ENCODE measurements around the gene CXCL8.

CXCL8 gene

GRCh38 chr4:73718375-73719373 is 21.7 kb upstream of the CXCL8 start:
- no peak for DNase-seq (ENCODE audit: extremely low read depth in 1 of 2, low read depth in 1 of 2)

GRCh38 chr4:73721435-73721834 is 18.9 kb upstream of the CXCL8 start:
- DNase-seq (ENCODE audit: extremely low read depth in 1 of 2, low read depth in 1 of 2), result no peak

DNA sequence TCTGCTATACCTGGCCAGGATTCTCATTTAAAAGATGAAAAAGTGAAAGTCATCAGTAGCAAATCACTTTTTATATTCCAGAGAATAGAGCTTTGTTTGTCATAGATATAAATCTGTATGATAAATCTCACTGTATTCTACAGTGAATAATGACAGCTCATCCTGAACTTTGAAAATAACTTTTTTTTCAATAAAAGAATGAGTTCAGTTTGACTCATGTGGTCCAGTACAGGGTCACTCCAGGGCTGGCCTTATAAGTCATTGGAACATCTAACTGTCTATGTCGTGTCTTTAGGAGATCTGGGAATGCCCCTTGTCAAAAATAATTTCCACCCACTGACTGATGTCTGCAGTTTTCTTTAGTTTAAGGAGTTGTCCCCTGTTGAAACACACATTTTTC is 18.5 kb upstream of the CXCL8 start:
- no peak for DNase-seq (ENCODE audit: extremely low read depth in 1 of 2, low read depth in 1 of 2)

GRCh38 chr4:73723023-73723422 is 17.3 kb upstream of the CXCL8 start:
- DNase-seq (ENCODE audit: extremely low read depth in 1 of 2, low read depth in 1 of 2), result no peak

- no peak for DNase-seq (ENCODE audit: extremely low read depth in 1 of 2, low read depth in 1 of 2)
These were observed 16.4 kb upstream of the CXCL8 start for GRCh38 chr4:73723928-73724327.

DNA sequence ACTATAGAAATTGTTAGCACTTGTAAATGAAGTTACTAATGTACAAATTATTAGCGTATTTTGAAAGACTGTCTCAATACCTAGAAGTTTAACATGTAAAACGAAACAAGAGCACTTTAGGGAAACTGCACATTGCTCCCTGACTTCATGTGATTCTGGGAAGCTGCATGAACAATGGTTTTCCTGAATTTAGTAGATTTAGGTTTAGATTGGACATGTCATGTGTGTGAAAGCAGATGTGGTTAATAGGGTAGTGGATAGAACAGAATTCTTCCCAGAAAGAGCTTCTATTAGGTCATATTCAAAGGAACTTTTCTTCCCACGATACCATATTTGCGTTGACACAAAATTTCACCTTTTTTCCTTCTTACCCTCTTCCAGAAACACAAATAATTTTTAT is 14.9 kb upstream of the CXCL8 start:
- DNase-seq (ENCODE audit: extremely low read depth in 1 of 2, low read depth in 1 of 2), result no peak

DNA sequence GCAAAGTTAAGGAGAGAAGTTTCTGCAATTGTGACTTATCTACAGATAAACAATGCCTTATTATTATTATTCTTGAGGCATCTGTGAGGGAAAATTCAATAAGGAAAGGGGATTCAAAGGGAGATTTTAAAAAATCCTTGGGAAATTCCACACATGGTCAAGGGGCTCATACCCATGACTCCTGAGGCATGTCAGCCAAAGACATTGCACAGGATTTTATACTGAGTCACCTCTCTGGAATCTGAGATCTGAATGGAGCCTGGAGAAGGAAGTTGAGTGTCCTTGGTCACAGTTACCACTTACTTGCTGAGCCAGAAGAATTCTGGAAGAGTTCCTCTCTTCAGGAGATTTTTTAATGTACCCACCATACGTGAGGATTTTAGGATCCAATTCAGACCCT is 14.4 kb upstream of the CXCL8 start:
- no peak for DNase-seq (ENCODE audit: extremely low read depth in 1 of 2, low read depth in 1 of 2)

DNA sequence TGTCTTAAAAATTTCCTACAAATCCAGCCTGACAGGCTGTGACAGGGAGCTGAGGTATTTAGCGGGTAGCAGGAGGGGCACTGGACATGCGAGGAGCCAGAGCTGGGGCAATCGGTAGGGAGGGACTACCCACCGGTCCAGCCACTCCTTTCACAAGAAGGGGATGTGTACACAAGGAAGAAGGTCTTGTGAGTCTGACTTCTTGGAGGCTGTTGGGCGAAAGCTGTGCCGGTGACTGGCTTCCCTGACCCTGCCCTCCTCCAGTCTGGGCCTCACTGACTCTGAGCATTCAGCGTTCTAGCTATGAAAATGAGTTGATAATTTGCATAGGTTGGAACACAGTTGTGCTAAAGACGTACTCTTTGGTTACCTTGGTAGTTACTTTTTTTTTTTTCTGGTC is 12.7 kb upstream of the CXCL8 start:
- no peak for DNase-seq (ENCODE audit: extremely low read depth in 1 of 2, low read depth in 1 of 2)

- no peak for DNase-seq (ENCODE audit: extremely low read depth in 1 of 2, low read depth in 1 of 2)
These were observed 12.2 kb upstream of the CXCL8 start for GRCh38 chr4:73728091-73728741.

GRCh38 chr4:73729534-73730165 is 10.7 kb upstream of the CXCL8 start:
- DNase-seq (ENCODE audit: extremely low read depth in 1 of 2, low read depth in 1 of 2), result no peak

GRCh38 chr4:73730292-73730691 is 10.1 kb upstream of the CXCL8 start:
- no peak for DNase-seq (ENCODE audit: extremely low read depth in 1 of 2, low read depth in 1 of 2)

DNA sequence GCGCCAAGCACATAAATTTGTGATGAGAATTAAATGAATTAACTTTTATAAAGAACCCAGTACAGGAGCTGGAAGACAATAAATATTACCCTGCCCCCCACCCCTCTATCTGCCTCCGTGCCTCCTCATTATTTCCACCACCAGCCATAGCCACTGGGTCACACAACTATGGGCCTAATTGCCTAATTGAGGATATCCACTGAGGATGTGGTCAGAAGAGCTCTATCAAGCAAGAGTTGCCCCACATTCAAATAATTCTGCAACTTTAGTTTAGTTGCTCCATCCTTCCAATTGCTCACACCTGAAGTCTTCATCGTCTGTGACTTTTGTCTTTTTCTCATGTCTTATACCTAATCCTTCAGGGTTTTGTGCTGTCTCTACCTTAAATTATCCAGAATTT is 9.5 kb upstream of the CXCL8 start:
- DNase-seq (ENCODE audit: extremely low read depth in 1 of 2, low read depth in 1 of 2), result no peak

- no peak for DNase-seq (ENCODE audit: extremely low read depth in 1 of 2, low read depth in 1 of 2)
These were observed 8.3 kb upstream of the CXCL8 start for GRCh38 chr4:73731968-73732610.

- DNase-seq (ENCODE audit: extremely low read depth in 1 of 2, low read depth in 1 of 2), result no peak
These were observed 7.5 kb upstream of the CXCL8 start for GRCh38 chr4:73732759-73733431.

GRCh38 chr4:73734530-73735001 is 5.8 kb upstream of the CXCL8 start:
- DNase-seq (ENCODE audit: extremely low read depth in 1 of 2, low read depth in 1 of 2), result no peak

DNA sequence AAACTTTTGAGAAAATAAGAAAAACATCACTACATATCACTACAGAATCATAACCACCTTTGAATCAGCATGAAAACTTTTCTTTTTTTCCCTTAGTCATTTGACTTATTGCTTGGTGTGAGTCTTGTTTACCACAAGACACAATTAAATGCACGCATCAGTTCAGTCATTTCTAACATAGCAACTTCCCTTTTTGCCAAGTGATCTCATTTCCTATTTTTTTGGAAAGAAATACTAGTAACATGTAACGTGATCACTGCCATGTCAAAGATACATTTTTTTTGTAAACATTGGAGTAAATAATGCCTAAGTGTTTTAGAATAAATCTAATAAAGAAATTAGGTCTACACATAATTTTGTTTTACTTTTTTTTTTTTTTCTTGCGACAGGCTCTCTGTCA is 5.1 kb upstream of the CXCL8 start:
- DNase-seq (ENCODE audit: extremely low read depth in 1 of 2, low read depth in 1 of 2), result no peak

DNA sequence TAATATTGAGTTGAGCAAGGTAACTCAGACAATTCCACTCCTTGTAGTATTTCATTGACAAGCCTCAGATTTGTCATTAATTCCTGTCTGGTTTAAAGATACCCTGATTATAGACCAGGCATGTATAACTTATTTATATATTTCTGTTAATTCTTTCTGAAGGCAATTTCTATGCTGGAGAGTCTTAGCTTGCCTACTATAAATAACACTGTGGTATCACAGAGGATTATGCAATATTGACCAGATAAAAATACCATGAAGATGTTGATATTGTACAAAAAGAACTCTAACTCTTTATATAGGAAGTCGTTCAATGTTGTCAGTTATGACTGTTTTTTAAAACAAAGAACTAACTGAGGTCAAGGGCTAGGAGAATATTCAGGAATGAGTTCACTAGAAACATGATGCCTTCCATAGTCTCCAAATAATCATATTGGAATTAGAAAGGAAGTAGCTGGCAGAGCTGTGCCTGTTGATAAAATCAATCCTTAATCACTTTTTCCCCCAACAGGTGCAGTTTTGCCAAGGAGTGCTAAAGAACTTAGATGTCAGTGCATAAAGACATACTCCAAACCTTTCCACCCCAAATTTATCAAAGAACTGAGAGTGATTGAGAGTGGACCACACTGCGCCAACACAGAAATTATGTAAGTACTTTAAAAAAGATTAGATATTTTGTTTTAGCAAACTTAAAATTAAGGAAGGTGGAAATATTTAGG is 821 bp downstream of the CXCL8 start:
- no peak for DNase-seq (ENCODE audit: extremely low read depth in 1 of 2, low read depth in 1 of 2)

DNA sequence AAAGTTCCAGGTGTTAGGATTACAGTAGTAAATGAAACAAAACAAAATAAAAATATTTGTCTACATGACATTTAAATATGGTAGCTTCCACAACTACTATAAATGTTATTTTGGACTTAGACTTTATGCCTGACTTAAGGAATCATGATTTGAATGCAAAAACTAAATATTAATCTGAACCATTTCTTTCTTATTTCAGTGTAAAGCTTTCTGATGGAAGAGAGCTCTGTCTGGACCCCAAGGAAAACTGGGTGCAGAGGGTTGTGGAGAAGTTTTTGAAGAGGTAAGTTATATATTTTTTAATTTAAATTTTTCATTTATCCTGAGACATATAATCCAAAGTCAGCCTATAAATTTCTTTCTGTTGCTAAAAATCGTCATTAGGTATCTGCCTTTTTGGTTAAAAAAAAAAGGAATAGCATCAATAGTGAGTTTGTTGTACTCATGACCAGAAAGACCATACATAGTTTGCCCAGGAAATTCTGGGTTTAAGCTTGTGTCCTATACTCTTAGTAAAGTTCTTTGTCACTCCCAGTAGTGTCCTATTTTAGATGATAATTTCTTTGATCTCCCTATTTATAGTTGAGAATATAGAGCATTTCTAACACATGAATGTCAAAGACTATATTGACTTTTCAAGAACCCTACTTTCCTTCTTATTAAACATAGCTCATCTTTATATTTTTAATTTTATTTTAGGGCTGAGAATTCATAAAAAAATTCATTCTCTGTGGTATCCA is 1.6 kb downstream of the CXCL8 start:
- no peak for DNase-seq (ENCODE audit: extremely low read depth in 1 of 2, low read depth in 1 of 2)

GRCh38 chr4:73742490-73743160 is 2.3 kb downstream of the CXCL8 start:
- DNase-seq (ENCODE audit: extremely low read depth in 1 of 2, low read depth in 1 of 2), result no peak

Measured in stimulated activated CD8-positive, alpha-beta memory T cell treated with anti-CD3 and anti-CD28 coated beads, Interleukin-7, amount 100 ng/mL, for 48 hours (primary cell).